Ectodermal cell (in vitro differentiated cells): ENCODE results near the gene GOLGA7B.
"Not testable (repeated sequence)": the region's sequence is repeated elsewhere in the genome, so short reads cannot be mapped to it uniquely, and the experiment has no call there.

Experiments used
- H3K27ac ChIP-seq: 2 replicates; pipeline ENCODE4 v1.7.0; 2013; ENCODE audit warnings: mild to moderate bottlenecking, low read depth, low read length; ENCODE audit not compliant: insufficient read depth, poor library complexity, severe bottlenecking
- H3K27me3 ChIP-seq: 2 replicates; pipeline ENCODE4 v1.7.0; 2013; ENCODE audit warnings: mild to moderate bottlenecking, low read length; ENCODE audit not compliant: insufficient read depth, control insufficient read depth, poor library complexity, severe bottlenecking
- H3K36me3 ChIP-seq: one replicate; pipeline ENCODE4 v1.7.0; 2013; ENCODE audit warnings: low read length; ENCODE audit not compliant: control insufficient read depth, insufficient read depth
- H3K4me1 ChIP-seq: one replicate; pipeline ENCODE4 v1.7.0; 2013; ENCODE audit warnings: low read length; ENCODE audit not compliant: control insufficient read depth, insufficient read depth
- H3K4me3 ChIP-seq: 2 replicates; pipeline ENCODE4 v1.7.0; 2013; ENCODE audit warnings: low read depth, low read length, control low read depth; ENCODE audit not compliant: insufficient read depth
- H3K9me3 ChIP-seq: 2 replicates; pipeline ENCODE4 v1.7.0; 2013; ENCODE audit warnings: mild to moderate bottlenecking, low read length, moderate library complexity; ENCODE audit not compliant: control insufficient read depth
- WGBS, 2 experiments: methylation state at CpG; one replicate each; pipeline ENCODE4 v1.1.7; 2013; ENCODE audit warnings: missing lambda C conversion rate in 2 of 2; 5-methylcytosine and 5-hydroxymethylcytosine counted together

GOLGA7B gene

GRCh38 chr10:97830064-97830463 lies 19.6 kb upstream of the GOLGA7B start:
- Histone ChIP-seq H3K27ac (no peak overlapping the region), H3K9me3 (no peaks in the 10 kb centered on the region), H3K27me3 (no peaks in the 10 kb centered on the region), H3K4me1 (peaks cover 8% of the 10 kb centered on the region), H3K4me3 (no peak overlapping the region), H3K36me3 (no peaks in the 10 kb centered on the region)
- WGBS, 2 experiments = 60 to 66% methylated on average over 3 of the region's 3 CpGs

GRCh38 chr10:97831259-97831658 lies 18.4 kb upstream of the GOLGA7B start:
- peaks cover 8% of the 10 kb centered on the region for H3K4me1 ChIP-seq
- no peak overlapping the region for H3K27ac ChIP-seq
- no peaks in the 10 kb centered on the region for H3K36me3 ChIP-seq
- no peak overlapping the region for H3K4me3 ChIP-seq
- 74 to 84% methylated on average over 2 of the region's 2 CpGs for WGBS, 2 experiments
- no peaks in the 10 kb centered on the region for H3K27me3 ChIP-seq
- H3K9me3 ChIP-seq = no peaks in the 10 kb centered on the region

DNA sequence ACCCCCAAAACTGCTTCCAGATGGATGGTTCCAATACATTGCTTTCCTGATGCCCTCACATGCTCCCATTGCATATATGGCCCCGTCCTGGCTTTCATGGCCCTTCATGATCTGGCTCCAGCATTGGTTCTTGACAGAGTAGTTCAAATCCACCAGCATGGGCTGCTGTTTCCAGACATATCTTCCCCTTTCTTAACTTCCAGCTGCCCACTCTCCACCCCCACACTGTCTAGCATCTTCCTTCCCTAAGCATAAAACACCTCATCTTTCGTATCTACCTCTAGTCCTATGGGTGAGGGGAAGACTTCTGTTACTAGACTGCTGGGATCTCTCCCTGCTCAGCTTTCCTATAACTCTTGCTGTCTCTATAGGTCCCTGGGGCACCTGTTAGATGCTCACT lies 13.2 kb upstream of the GOLGA7B start:
- Histone ChIP-seq H3K27ac (no peak overlapping the region), H3K4me3 (no peak overlapping the region), H3K4me1 (no peaks in the 10 kb centered on the region), H3K27me3 (no peaks in the 10 kb centered on the region), H3K9me3 (no peaks in the 10 kb centered on the region), H3K36me3 (no peaks in the 10 kb centered on the region)
- WGBS, 2 experiments = 89 to 92% methylated on average over 2 of the region's 2 CpGs

- WGBS, 2 experiments = 89 to 96% methylated on average over 3 of the region's 3 CpGs
- Histone ChIP-seq H3K9me3 (no peaks in the 10 kb centered on the region), H3K36me3 (no peaks in the 10 kb centered on the region), H3K4me3 (no peak overlapping the region), H3K4me1 (no peaks in the 10 kb centered on the region), H3K27me3 (no peaks in the 10 kb centered on the region), H3K27ac (no peak overlapping the region)
Measured at GRCh38 chr10:97838091-97838490, 11.6 kb upstream of the GOLGA7B start.

DNA sequence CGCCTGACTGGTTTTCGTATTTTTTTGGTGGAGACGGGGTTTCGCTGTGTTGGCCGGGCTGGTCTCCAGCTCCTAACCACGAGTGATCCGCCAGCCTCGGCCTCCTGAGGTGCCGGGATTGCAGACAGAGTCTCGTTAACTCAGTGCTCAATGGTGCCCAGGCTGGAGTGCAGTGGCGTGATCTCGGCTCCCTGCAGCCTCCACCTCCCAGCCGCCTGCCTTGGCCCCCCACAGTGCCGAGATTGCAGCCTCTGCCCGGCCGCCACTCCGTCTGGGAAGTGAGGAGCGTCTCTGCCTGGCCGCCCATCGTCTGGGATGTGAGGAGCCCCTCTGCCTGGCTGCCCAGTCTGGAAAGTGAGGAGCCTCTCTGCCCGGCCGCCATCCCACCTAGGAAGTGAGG lies 8.5 kb upstream of the GOLGA7B start:
- not testable (repeated sequence) for H3K36me3 ChIP-seq, H3K27me3 ChIP-seq, H3K4me3 ChIP-seq, H3K27ac ChIP-seq, H3K4me1 ChIP-seq, H3K9me3 ChIP-seq
- 92% methylated on average over 13 to 18 of the region's 22 CpGs for WGBS, 2 experiments

GRCh38 chr10:97842114-97842513 lies 7.5 kb upstream of the GOLGA7B start:
- H3K9me3 ChIP-seq, H3K27ac ChIP-seq, H3K36me3 ChIP-seq, H3K4me1 ChIP-seq, H3K4me3 ChIP-seq: not testable (repeated sequence)
- H3K27me3 ChIP-seq = peaks cover 11% of the 10 kb centered on the region
- 36% methylated on average over 2 of the region's 3 CpGs; no CpG with 5 or more reads in 1 of the 2 experiments for WGBS, 2 experiments

DNA sequence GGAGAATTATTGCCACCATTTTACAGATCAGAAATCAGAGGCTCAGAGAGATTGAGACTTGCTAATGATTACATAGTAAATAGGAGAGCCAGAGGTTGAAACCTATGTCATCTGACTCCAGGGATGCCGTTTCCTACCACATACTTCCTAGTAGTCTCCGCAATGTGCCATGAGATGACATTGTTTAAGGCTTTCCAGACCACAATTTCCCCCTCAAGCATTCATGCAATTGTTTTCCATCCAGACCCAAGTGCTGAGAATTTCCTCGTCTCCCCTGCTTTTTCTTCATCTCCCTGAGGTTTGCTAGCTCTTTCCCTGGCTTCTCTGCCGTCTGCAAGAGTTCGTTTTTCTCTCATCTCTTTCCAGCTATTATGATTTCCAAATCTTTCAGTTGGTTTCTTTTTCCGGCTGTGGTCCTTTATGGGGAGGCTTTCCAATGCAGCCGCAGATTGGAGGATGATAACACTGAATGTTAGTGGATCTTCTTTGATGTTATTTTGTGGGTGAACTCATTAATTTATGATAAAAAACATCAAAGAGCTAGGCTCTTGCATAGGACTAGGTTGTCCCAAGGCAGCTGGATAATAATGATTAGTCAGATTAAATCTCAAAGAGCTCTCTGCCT lies 6.9 kb upstream of the GOLGA7B start:
- no peak overlapping the region for H3K27ac ChIP-seq
- no peaks in the 10 kb centered on the region for H3K4me1 ChIP-seq
- peaks cover 12% of the 10 kb centered on the region for H3K27me3 ChIP-seq
- WGBS, 2 experiments = 92% methylated on average over 7 of the region's 7 CpGs
- no peaks in the 10 kb centered on the region for H3K9me3 ChIP-seq
- H3K36me3 ChIP-seq = no peaks in the 10 kb centered on the region
- H3K4me3 ChIP-seq = no peak overlapping the region

DNA sequence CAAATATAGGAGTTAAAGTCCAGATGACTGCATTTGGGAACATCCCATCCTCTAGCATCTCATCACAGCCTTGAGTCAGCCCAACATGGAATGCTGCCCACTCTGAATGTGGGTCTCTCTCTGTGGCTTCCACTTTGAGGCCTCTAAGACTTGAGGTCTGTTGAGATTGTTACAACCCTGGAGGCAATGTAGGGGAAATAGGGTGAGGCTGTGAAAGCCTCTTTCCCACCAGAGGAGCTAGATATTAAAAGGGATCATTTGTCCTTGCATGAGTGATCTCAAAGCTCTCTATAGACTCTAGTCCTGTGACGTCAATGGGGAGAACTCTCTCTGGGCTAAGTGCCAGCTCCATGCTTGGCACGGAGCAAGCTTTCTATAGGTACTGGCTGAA lies 6.4 kb upstream of the GOLGA7B start:
- no peaks in the 10 kb centered on the region for H3K9me3 ChIP-seq
- peaks cover 17% of the 10 kb centered on the region for H3K27me3 ChIP-seq
- WGBS, 2 experiments = 87% methylated on average over 2 of the region's 2 CpGs

GRCh38 chr10:97843972-97844371 lies 5.7 kb upstream of the GOLGA7B start:
- not testable (repeated sequence) for H3K9me3 ChIP-seq, H3K27ac ChIP-seq, H3K4me1 ChIP-seq, H3K4me3 ChIP-seq, H3K36me3 ChIP-seq
- WGBS, 2 experiments = 88 to 96% methylated on average over 1 of the region's 2 CpGs
- H3K27me3 ChIP-seq = peaks cover 24% of the 10 kb centered on the region

More for the DNA sequence above, 6.4 kb upstream of the GOLGA7B start:
- H3K4me1 ChIP-seq = no peaks in the 10 kb centered on the region
- no peak overlapping the region for H3K27ac ChIP-seq
- no peaks in the 10 kb centered on the region for H3K36me3 ChIP-seq
- no peak overlapping the region for H3K4me3 ChIP-seq

- 90 to 92% methylated on average over 3 of the region's 3 CpGs for WGBS, 2 experiments
- no peaks in the 10 kb centered on the region for H3K4me1 ChIP-seq
- no peak overlapping the region for H3K4me3 ChIP-seq
- H3K27ac ChIP-seq = no peak overlapping the region
- no peaks in the 10 kb centered on the region for H3K9me3 ChIP-seq
- no peaks in the 10 kb centered on the region for H3K36me3 ChIP-seq
- peaks cover 31% of the 10 kb centered on the region for H3K27me3 ChIP-seq
Measured at GRCh38 chr10:97844678-97845077, 5.0 kb upstream of the GOLGA7B start.
